ENCODE measurements around the gene CCDC120.

Gene CCDC120

GRCh38 chrX:49101629-49101984 is 42.8 kb downstream of the CCDC120 start:
- no peak for DNase-seq (ENCODE audit: low spot score)

GRCh38 chrX:49102190-49102589 is 43.4 kb downstream of the CCDC120 start:
- no peak for DNase-seq (ENCODE audit: low spot score)

- DNase-seq (ENCODE audit: low spot score), result no peak
Observed at GRCh38 chrX:49103637-49104036, 44.8 kb downstream of the CCDC120 start.

- no peak for DNase-seq (ENCODE audit: low spot score)
Observed at GRCh38 chrX:49106296-49106695, 47.5 kb downstream of the CCDC120 start.

- DNase-seq (ENCODE audit: low spot score), result peak; percentile 34
Observed at GRCh38 chrX:49106930-49107329, 48.1 kb downstream of the CCDC120 start.

- DNase-seq (ENCODE audit: low spot score), result no peak
Observed at GRCh38 chrX:49108641-49109040, 49.8 kb downstream of the CCDC120 start.

- DNase-seq (ENCODE audit: low spot score), result no peak
Observed at GRCh38 chrX:49110417-49110816, 51.6 kb downstream of the CCDC120 start.

GRCh38 chrX:49111791-49112190 is 53.0 kb downstream of the CCDC120 start:
- no peak for DNase-seq (ENCODE audit: low spot score)

GRCh38 chrX:49116076-49116475 is 57.3 kb downstream of the CCDC120 start:
- no peak for DNase-seq (ENCODE audit: low spot score)

- no peak for DNase-seq (ENCODE audit: low spot score)
Observed at GRCh38 chrX:49116716-49117115, 57.9 kb downstream of the CCDC120 start.

- no peak for DNase-seq (ENCODE audit: low spot score)
Observed at GRCh38 chrX:49117581-49117980, 58.8 kb downstream of the CCDC120 start.

All from cerebellar cortex (tissue), 1 donor.